Activated CD4-positive, alpha-beta T cell treated with anti-CD3 and anti-CD28 coated beads for 4 hours (primary cell): Measurements from ENCODE around the gene SLC27A1.
A peak's percentile ranks its signal among the peaks of the same experiment; 100 is the strongest.

Source experiments
- DNase-seq, 2 donors: peaks; one replicate each; pipeline ENCODE4 v3.0.0-alpha.2; 2020

SLC27A1 gene

DNA sequence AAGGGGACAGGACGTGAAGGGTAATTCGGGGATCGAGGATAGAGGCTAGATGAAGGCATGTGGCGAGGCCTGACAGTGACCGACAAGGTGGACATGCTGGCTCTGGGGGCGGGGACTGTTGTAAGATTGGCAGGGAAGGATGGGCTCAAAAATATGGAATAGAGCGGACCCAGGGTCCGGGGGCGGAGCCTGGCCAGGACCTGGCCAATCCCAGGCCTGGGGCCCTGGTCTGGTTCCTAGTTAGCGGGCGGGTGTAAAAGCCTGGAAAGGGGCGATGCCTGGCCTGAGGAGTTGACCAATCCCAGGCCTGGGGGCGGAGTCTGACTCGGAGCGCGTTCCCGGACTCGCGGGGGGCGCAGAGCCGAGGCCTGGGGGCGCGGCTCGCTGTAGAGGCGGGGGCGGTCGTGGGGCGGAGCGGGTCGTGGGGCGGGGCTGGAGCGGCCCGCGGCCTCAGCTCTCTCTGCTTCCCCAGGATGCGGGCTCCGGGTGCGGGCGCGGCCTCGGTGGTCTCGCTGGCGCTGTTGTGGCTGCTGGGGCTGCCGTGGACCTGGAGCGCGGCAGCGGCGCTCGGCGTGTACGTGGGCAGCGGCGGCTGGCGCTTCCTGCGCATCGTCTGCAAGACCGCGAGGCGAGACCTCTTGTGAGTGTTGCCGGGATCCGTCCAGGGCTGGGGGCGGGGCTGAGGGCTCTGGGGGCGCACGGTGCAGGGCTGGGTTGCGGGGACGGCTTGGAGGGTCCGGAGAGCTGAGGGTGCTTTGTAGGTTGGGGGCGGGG, at the start of gene SLC27A1:
TSS of gene SLC27A1 (plus strand) at position 457 of the 774 bp plus-strand sequence. CDS start at position 474, 17 bp downstream.
- peak; percentile 87 for DNase-seq

- DNase-seq: no peak
Measured at GRCh38 chr19:17421942-17422341, 48.4 kb upstream of the SLC27A1 start.

- no peak for DNase-seq
Measured at GRCh38 chr19:17423429-17424208, 46.7 kb upstream of the SLC27A1 start.

GRCh38 chr19:17424743-17425365, 45.5 kb upstream of the SLC27A1 start:
- DNase-seq: no peak

GRCh38 chr19:17429641-17430113, 40.6 kb upstream of the SLC27A1 start:
- no peak for DNase-seq

- no peak for DNase-seq
Measured at GRCh38 chr19:17431417-17431816, 38.9 kb upstream of the SLC27A1 start.

DNA sequence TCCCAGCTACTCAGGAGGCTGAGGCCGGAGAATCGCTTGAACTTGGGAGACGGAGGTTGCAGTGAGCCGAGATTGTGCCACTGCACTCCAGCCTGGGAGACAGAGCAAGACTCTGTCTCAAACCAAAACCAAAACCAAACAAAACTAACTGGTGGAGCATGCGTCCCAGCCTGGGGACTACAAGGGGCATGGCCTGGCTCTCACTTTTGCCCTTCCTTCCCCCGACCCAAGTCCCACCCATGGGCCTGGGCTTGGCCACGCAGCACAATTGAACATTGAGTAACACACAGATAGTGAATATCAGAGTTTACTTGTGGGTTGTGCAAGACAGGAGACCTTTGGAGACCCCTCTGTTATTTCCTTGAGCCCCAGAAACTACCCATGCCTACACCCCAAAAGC, 35.1 kb upstream of the SLC27A1 start:
- no peak for DNase-seq

DNA sequence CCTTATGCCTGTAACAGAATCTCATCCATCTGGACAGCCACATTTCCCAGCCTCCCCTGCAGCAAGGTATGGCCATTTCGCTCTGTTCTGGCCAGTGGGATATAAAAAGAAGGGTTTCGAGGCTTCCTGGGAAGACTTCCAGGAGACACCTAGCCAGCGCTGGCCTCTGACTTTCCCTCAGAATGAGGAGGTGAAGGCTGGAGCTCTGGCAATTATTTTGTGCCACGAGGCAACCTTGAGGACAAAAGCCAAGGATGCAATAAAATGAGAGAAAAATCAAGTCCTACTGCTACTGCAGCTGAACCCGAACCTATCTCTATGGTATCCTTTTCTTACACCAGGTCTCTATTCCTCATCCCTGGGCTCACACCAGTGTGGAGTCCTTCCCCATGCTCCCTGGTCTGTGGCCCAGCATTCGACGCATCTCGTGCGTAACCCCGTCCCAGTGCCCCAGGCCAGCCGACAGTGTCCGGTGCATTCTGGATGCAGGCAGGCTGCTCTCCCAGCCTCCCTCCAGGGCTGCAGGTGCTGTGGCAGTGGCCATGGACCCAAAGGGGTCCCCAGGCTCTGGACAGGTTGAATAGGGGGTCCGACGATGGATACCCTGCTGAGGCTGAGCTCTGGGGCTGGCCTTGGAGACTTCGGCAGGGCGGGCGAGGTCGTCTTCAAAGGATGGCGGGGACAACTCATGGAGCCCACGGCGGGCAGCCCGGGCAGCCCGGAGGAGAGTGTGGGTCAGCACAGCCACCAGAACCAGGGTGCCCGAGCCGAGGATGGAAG, 34.0 kb upstream of the SLC27A1 start:
- DNase-seq: no peak

DNA sequence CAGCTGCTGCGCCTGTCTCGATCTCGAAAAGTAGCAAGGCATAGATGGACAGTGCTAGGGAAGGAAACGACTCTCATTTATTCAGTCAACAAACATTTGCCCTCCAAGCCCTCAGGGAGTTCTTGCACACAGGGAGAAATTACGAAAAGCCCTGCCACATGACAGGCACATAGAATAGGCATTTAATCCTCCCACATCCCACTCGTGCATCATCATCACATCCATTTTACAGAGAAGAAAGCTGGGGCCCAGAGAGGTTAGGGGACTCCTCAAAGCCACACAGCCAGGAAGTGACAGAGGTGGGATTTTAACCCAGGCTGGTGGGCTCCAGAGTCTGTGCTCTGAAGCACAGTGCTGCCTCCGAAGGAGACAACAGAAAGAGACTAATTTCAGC, 33.5 kb upstream of the SLC27A1 start:
- DNase-seq: no peak

DNA sequence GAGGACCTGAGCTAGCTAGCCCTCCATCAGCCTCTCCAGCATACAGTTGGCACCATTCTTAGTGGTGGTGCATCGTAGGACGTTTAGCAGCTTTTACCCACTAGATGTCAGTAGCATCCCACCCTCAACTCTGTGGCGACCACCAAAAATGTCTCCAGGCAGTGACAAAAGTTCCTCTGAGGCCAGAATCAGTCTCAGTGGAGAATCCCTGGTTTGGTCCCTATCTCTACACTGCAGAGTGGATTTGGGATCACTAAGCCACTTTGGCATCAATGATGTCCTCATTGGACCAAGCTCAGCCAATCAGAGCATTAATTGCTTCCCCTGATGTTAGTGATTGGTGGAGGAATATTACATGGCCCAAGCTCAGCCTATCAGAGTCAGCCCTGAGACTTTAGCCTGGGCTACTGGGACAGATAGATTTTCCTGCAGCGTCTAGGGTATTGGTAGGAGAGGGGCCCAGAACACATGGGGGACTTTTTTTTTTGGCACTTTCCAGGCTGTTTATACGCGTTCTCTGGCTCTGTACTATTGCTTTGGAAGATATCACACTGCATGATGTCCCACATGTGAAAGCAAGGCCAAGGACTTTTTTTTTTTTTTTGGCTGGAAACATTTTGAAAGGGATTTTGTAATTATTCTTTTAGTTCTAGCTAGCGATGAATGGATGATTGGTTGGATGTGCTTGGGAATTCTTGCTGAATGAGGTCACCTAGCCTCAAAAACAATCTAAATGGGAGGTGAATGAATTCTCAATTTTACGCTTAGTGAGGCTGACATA, 28.9 kb upstream of the SLC27A1 start:
- peak in 1 of 2 donors; percentile 19 for DNase-seq

- no peak for DNase-seq
Measured at GRCh38 chr19:17445526-17446165, 24.7 kb upstream of the SLC27A1 start.

GRCh38 chr19:17447704-17448130, 22.6 kb upstream of the SLC27A1 start:
- DNase-seq: no peak

- DNase-seq: peak; percentile 60 to 63
Measured at GRCh38 chr19:17448131-17448967, 22.0 kb upstream of the SLC27A1 start, which contains the start of gene TMEM221. Gene TMEM221 (minus strand): TSS chr19:17448668. CDS start chr19:17448462, 206 bp downstream.

DNA sequence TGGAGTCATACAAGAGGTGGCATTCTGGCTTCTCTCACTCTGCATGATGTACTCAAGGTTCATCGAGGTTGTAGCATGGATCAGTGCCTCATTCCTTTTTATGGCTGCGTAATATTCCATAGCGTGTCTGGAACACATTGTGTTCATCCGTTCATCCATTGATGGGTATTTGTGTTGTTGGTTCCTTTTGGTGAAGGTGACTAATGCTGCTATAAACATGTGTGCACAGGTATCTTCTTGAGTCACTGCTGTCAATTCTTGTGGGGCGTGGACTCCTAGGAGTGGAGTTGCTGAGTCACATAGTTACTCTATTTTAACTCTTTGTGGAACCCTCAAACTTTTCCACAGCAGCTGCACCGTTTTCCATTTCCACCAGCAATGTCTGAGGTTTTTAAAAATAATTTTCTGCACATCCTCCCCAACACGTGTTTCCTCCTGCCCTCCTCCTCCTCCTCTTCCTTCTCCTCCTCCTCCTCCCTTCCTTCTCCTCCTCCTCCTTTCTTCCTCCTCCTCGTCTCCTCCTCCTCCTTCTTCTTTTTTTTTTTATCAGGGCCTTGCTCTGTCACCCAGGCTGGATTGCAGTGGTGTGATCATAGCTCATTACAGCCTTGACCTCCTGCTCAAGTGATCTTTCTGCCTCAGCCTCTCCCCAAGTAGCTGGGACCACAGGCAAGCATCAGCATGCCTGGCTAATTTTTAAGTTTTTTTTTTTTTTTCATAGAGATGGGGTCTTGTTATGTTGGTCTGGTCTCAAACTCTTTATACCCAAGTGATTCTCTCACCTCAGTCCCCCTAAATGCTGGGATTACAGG, 19.9 kb upstream of the SLC27A1 start:
- DNase-seq: peak; percentile 48 to 55

GRCh38 chr19:17451820-17452219, 18.5 kb upstream of the SLC27A1 start:
- no peak for DNase-seq

DNA sequence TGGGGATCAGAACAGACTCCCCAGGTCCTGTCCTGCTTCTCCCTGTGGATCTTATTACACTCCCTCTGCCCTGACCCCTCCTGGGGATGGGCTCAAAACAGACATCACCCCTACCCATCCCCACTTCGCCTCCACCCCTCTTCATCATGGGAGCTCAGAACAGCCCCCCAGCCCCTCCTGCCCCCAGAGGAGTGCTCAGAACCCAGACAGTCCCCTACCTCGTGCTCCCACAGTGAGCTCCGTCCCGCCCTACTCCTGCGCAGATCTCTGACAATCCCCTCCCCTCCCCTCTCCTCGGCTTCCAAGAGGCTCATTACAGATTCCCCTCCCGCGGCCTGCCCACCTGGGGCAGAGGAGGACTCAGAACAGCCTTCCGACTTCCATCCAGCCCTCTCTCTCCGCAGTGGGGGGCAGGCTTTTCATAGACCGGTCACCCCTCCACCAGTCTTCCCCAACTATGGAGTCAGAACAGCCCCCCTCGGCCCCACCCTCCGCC, 15.7 kb upstream of the SLC27A1 start:
- no peak for DNase-seq

- DNase-seq: no peak
Measured at GRCh38 chr19:17455308-17456123, 14.8 kb upstream of the SLC27A1 start.

DNA sequence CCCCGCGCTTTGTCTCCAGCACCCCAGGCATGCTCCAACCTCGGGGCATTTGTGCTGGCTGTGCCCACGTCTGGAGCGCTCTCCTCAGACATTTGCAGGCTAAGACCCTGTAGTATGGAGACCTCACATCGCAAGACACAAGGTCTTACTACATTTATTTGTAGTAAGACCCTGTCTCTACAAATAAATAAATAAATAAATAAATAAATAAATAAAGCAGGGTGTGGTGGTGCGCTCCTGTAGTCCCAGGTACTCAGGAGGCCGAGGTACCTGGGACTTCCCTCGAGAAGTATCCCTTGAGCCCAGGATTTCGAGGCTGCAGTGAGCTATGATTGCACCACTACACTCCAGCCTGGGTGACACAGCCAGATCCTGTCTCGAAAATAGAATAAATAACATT, 14.2 kb upstream of the SLC27A1 start:
- DNase-seq: no peak
